T-cell (primary cell): ENCODE results near the gene RGS7. TPM values are rescaled to one million over a fixed set of nuclear protein-coding genes. Genes with fewer than 3 reads are reported as not detected.
"Not testable (repeated sequence)": the region's sequence is repeated elsewhere in the genome, so short reads cannot be mapped to it uniquely, and the experiment has no call there.

Source experiments
- ATAC-seq, 4 experiments: fragments of 200-7000 bp in 3 of 4; fragments of 150-1000 bp in 1 of 4; cut with Tn5 transposase; replicated peaks in 1 of 4; 1 replicate in 3 of 4; 2 replicates in 1 of 4; pipeline ENCODE4 v1.10.0; 2021; ENCODE audit warnings: moderate library complexity in 3 of 4, mild to moderate bottlenecking in 2 of 4, moderate number of reproducible peaks in 1 of 4
- CTCF ChIA-PET, 2 donors: fragments of 300-600 bp; sonication (Branson Sonifier 250); formaldehyde crosslinking; loops; one replicate each; lab custom pipeline; 2022; ENCODE audit warnings: antibody characterized with exemption in 2 of 2; lab: Charles Lee
- POLR2A ChIA-PET, 2 donors: fragments of 300-600 bp; sonication (Branson Sonifier 250); formaldehyde crosslinking; loops; one replicate each; lab custom pipeline; 2022; ENCODE audit warnings: antibody characterized with exemption in 2 of 2; lab: Charles Lee
- DNase-seq, 35 experiments: peaks; one replicate each; pipeline versions ENCODE4 v3.0.0 to v3.0.0-alpha.2; 2013 to 2023
- H3K27ac ChIP-seq: one replicate; pipeline ENCODE4 v1.5.1; 2013; ENCODE audit warnings: low read length
- H3K27me3 ChIP-seq, 2 experiments: replicated peaks in 1 of 2; 1 replicate in 1 of 2; 2 replicates in 1 of 2; pipeline versions ENCODE4 v1.6.1 to v1.7.0; 2013; ENCODE audit warnings: low read length in 1 of 2, mixed read lengths in 1 of 2; ENCODE audit not compliant: control insufficient read depth in 2 of 2, insufficient read depth in 2 of 2; ENCODE audit errors: extremely low read depth in 1 of 2
- H3K36me3 ChIP-seq, 2 donors: 1 replicate in 1 of 2; 2 replicates in 1 of 2; pipeline versions ENCODE4 v1.6.1 to v1.7.0; 2013; ENCODE audit warnings: low read length in 1 of 2; ENCODE audit not compliant: control insufficient read depth in 2 of 2, insufficient read depth in 1 of 2; ENCODE audit errors: extremely low read depth in 1 of 2
- H3K4me1 ChIP-seq, 2 experiments: 1 replicate in 1 of 2; 2 replicates in 1 of 2; pipeline versions ENCODE4 v1.6.1 to v1.7.0; 2013; ENCODE audit warnings: low read length in 2 of 2, mixed read lengths in 1 of 2; ENCODE audit not compliant: insufficient read depth in 2 of 2, control insufficient read depth in 1 of 2; ENCODE audit errors: extremely low read depth in 1 of 2
- H3K4me3 ChIP-seq, 2 donors: 1 replicate in 1 of 2; 2 replicates in 1 of 2; pipeline versions ENCODE4 v1.5.1 to v1.7.0; 2013; ENCODE audit warnings: mild to moderate bottlenecking in 2 of 2, low read length in 1 of 2, moderate library complexity in 1 of 2; ENCODE audit not compliant: control insufficient read depth in 1 of 2; ENCODE audit errors: extremely low read depth in 1 of 2
- H3K9me3 ChIP-seq: 2 replicates; pipeline ENCODE4 v1.7.0; 2013
- H3K27ac Mint-ChIP-seq, 2 donors: one replicate each; pipeline ENCODE4 v1.8.0; 2020 to 2021; ENCODE audit warnings: mild to moderate bottlenecking in 2 of 2, mixed read lengths in 2 of 2
- H3K27me3 Mint-ChIP-seq, 2 donors: one replicate each; pipeline ENCODE4 v1.8.0; 2021 to 2022; ENCODE audit warnings: mixed read lengths in 2 of 2
- H3K36me3 Mint-ChIP-seq: one replicate; pipeline ENCODE4 v1.8.0; 2021; ENCODE audit warnings: mixed read lengths
- H3K4me1 Mint-ChIP-seq, 3 donors: one replicate each; pipeline ENCODE4 v1.8.0; 2020 to 2022; ENCODE audit warnings: mixed read lengths in 3 of 3, mild to moderate bottlenecking in 1 of 3
- H3K4me3 Mint-ChIP-seq, 3 donors: one replicate each; pipeline ENCODE4 v1.8.0; 2020 to 2022; ENCODE audit warnings: mild to moderate bottlenecking in 3 of 3, mixed read lengths in 3 of 3, moderate library complexity in 3 of 3
- H3K9me3 Mint-ChIP-seq, 3 donors: one replicate each; pipeline ENCODE4 v1.8.0; 2020 to 2022; ENCODE audit warnings: mixed read lengths in 3 of 3
- WGBS: methylation state at CpG from one replicate; pipeline ENCODE4 v1.1.5; 2013; ENCODE audit warnings: missing lambda C conversion rate; ENCODE audit not compliant: insufficient coverage; 5-methylcytosine and 5-hydroxymethylcytosine counted together
- total RNA-seq, 35 experiments: library from RNA in 6 of 35; stranded (reverse) in 6 of 35; fragments of 120-200 nt in 1 of 35; gene quantifications; one replicate each; pipeline versions ENCODE4 v1.2.1 to v1.2.4 and lab custom pipeline; 2013 to 2026

The RGS7 gene
- total RNA-seq, 5 donors from 2014 or later (not counting 1 experiment from before 2014, with no cell fraction given), result not detected

DNA sequence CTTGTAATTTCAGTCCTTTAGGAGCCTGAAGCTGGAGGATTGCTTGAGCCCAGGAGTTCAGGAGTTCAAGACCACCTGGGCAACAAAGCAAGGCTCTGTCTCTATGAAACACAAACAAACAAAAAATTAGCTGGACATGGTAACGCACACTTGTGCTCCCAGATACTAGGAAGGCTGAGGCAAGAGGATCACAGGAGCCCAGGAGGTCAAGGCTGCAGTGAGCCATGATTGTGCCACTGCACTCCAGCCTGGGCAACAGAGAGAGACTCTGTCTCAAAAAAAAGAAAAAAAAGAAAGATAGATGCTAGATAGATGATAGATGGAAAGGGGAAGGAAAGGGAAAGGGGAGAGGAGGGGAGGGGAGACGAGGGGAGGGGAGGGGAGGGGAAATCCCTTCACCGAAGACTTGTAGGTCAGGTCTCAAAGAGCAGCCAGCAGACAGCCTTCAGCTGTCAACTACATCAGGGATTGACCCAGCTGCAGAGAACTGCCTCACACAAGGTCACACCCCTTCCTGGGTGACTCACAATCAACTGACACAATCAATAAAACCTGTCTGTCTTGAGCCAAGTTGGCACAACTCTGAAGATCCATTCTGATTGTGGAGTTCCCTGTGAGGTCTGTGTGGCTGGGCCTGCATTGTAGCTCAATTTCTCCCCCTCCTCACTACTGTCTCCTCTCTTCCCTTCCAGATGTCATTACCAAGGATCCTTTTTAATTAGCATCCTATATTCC lies 200.6 kb downstream of the RGS7 start:
- Histone ChIP-seq H3K4me3 (no peak overlapping the region), H3K27me3 (no peaks in the 10 kb centered on the region), H3K4me1 (no peaks in the 10 kb centered on the region), H3K27ac (no peak overlapping the region), H3K36me3 (no peaks in the 10 kb centered on the region), H3K9me3 (no peaks in the 10 kb centered on the region)
- H3K4me3 Mint-ChIP-seq, result no peak overlapping the region
- 67% methylated on average over 1 of the region's 3 CpGs for WGBS
- ATAC-seq (no peak), DNase-seq (no peak)
- H3K4me1 Mint-ChIP-seq, result no peaks in the 10 kb centered on the region
- no peaks in the 10 kb centered on the region for H3K36me3 Mint-ChIP-seq
- no peak overlapping the region for H3K27ac Mint-ChIP-seq
- peaks cover 2 to 23% (median 13%) of the 10 kb centered on the region in 3 donors for H3K9me3 Mint-ChIP-seq
- POLR2A ChIA-PET, result no interaction called here
- CTCF ChIA-PET, result interaction anchor here in 1 of 2 donors (0.6 kb wide), 1 partner anchor 46 kb away, joined by 5 read pairs; no protein-coding TSS in a partner anchor
- H3K27me3 Mint-ChIP-seq, result no peaks in the 10 kb centered on the region

- ChIA-PET POLR2A (no interaction called here), CTCF (no interaction called here)
- Mint-ChIP-seq H3K4me1 (no peaks in the 10 kb centered on the region), H3K27me3 (no peaks in the 10 kb centered on the region), H3K27ac (no peak overlapping the region), H3K4me3 (no peak overlapping the region), H3K36me3 (no peaks in the 10 kb centered on the region), H3K9me3 (peaks cover 5 to 7% (median 5%) of the 10 kb centered on the region in 3 donors)
- H3K36me3 ChIP-seq, result no peaks in the 10 kb centered on the region
- H3K4me1 ChIP-seq, result no peaks in the 10 kb centered on the region
- no peak overlapping the region for H3K27ac ChIP-seq
- H3K9me3 ChIP-seq, result no peaks in the 10 kb centered on the region
- H3K4me3 ChIP-seq, result no peak overlapping the region
- no CpG with 5 or more reads among the region's 2 CpGs for WGBS
- no peaks in the 10 kb centered on the region for H3K27me3 ChIP-seq
- ATAC-seq (no peak), DNase-seq (no peak)
Measured at GRCh38 chr1:241145881-241146280, 211.1 kb downstream of the RGS7 start.

- no peak overlapping the region for H3K27ac Mint-ChIP-seq
- WGBS, result 85% methylated on average over 2 of the region's 5 CpGs
Measured at GRCh38 chr1:241143765-241144442, 213.1 kb downstream of the RGS7 start.

GRCh38 chr1:241142493-241142892 lies 214.5 kb downstream of the RGS7 start:
- POLR2A ChIA-PET, result no interaction called here
- Histone ChIP-seq H3K4me1 (no peaks in the 10 kb centered on the region), H3K27ac (no peak overlapping the region), H3K9me3 (no peaks in the 10 kb centered on the region), H3K27me3 (no peaks in the 10 kb centered on the region), H3K36me3 (no peaks in the 10 kb centered on the region), H3K4me3 (no peak overlapping the region)
- DNase-seq (no peak), ATAC-seq (no peak)
- no peak overlapping the region for H3K4me3 Mint-ChIP-seq
- no peaks in the 10 kb centered on the region for H3K27me3 Mint-ChIP-seq
- WGBS, result 69% methylated on average over 4 of the region's 4 CpGs
- H3K4me1 Mint-ChIP-seq, result no peaks in the 10 kb centered on the region
- no peaks in the 10 kb centered on the region for H3K36me3 Mint-ChIP-seq
- CTCF ChIA-PET, result no interaction called here
- no peak overlapping the region for H3K27ac Mint-ChIP-seq
- peaks cover 2 to 12% (median 5%) of the 10 kb centered on the region in 3 donors for H3K9me3 Mint-ChIP-seq

More at GRCh38 chr1:241143765-241144442, 213.1 kb downstream of the RGS7 start:
- no peak for DNase-seq
- Mint-ChIP-seq H3K9me3 (peaks cover 4 to 12% (median 5%) of the 10 kb centered on the region in 3 donors), H3K4me3 (no peak overlapping the region), H3K27me3 (no peaks in the 10 kb centered on the region), H3K36me3 (no peaks in the 10 kb centered on the region), H3K4me1 (no peaks in the 10 kb centered on the region)
- no peaks in the 10 kb centered on the region for H3K36me3 ChIP-seq
- no peaks in the 10 kb centered on the region for H3K4me1 ChIP-seq
- H3K27me3 ChIP-seq, result no peaks in the 10 kb centered on the region
- ChIA-PET POLR2A (no interaction called here), CTCF (no interaction called here)
- ATAC-seq, result no peak
- H3K27ac ChIP-seq, result no peak overlapping the region
- H3K4me3 ChIP-seq, result no peak overlapping the region
- no peaks in the 10 kb centered on the region for H3K9me3 ChIP-seq

DNA sequence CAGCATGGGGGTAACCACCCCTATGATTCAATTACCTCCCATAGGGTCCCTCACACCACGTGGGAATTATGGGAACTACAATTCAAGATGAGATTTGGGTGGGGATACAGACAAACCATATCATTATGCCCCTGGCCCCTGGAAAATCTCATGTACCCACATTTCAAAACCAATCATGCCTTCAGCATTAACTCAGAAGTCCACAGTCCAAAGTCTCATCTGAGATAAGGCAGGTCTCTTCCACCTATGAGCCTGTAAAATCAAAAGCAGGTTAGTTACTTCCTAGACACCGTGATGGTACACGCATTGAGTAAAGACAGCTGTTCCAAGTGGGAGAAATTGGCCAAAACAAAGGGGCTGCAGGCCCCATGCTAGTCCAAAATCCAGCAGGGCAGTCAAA lies 215.4 kb downstream of the RGS7 start:
- H3K4me1 ChIP-seq, H3K4me3 Mint-ChIP-seq, H3K4me1 Mint-ChIP-seq, H3K27me3 ChIP-seq, DNase-seq, POLR2A ChIA-PET, H3K27ac ChIP-seq, H3K36me3 ChIP-seq, CTCF ChIA-PET, H3K27me3 Mint-ChIP-seq, H3K36me3 Mint-ChIP-seq, ATAC-seq, H3K4me3 ChIP-seq, H3K9me3 ChIP-seq, H3K27ac Mint-ChIP-seq: not testable (repeated sequence)
- 88% methylated on average over 2 of the region's 3 CpGs for WGBS
- peaks cover 2 to 12% (median 5%) of the 10 kb centered on the region in 3 donors for H3K9me3 Mint-ChIP-seq

- no peaks in the 10 kb centered on the region for H3K4me1 ChIP-seq
- Mint-ChIP-seq H3K27me3 (no peaks in the 10 kb centered on the region), H3K4me3 (no peak overlapping the region), H3K9me3 (peaks cover 2 to 12% (median 5%) of the 10 kb centered on the region in 3 donors), H3K27ac (no peak overlapping the region), H3K36me3 (no peaks in the 10 kb centered on the region), H3K4me1 (no peaks in the 10 kb centered on the region)
- H3K27me3 ChIP-seq, result no peaks in the 10 kb centered on the region
- POLR2A ChIA-PET, result no interaction called here
- H3K4me3 ChIP-seq, result no peak overlapping the region
- no peaks in the 10 kb centered on the region for H3K9me3 ChIP-seq
- no peaks in the 10 kb centered on the region for H3K36me3 ChIP-seq
- H3K27ac ChIP-seq, result no peak overlapping the region
- CTCF ChIA-PET, result interaction anchor here in 1 of 2 donors (0.6 kb wide), 1 partner anchor 124 kb away, joined by 3 read pairs; no protein-coding TSS in a partner anchor
- no peak for DNase-seq
- no peak for ATAC-seq
Measured at GRCh38 chr1:241140670-241141069, 216.3 kb downstream of the RGS7 start.
